ENCODE measurements around the gene RETSAT.

RETSAT gene

DNA sequence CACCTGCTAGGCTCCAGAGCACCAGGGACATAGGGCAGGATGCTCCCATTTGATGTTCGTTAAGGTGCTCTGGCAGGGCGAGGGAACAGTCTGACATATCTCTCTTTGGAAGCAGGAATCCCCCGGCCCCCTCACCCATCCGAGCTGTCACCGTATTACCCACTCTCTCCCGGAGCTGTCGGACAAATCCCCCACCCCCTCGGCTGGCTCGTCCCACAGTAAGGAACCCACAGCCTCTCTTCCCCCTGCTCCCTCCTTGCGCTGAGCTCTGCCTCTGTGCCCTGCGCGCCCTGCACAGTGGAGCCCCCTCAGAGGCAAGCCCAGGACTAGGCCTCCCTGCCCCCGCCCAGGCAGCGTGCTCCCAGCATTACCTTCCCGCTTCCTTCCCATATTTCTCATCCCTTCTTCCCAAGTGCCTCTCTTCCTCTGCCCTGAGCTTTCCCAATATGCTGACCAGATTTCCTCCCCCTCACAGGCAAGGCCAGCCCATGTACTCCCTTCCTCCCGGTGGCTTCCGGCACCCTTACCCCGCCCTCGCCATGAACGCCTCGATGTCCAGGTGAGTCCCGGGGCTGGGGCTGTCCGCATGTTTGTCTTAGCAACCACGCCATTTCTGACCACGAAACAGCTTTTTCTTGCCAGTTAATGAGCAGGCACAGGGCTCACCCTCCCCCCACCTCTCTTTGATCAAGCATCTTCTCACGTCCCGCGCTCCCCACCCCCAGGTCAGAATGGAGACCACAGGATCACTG lies 50.4 kb downstream of the RETSAT start:
- no peak for DNase-seq

DNA sequence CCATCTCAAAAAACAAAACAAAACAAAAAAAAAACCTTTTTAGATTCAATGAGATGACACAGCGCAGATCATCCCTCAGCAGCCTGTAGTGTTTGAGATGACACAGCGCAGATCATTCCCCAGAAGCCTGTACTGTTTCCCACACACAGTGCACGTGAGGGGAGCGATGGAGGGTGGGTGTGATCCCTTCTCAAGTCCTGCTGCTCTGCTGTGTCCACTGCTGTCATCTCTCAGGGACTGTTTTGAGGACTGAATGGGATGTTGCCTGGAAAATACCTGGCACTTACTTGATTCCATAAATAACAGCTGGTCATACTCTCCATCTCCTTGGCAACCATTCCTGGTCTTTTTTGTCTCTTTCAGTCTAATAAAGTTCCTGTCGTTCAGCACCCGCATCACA lies 52.2 kb downstream of the RETSAT start:
- no peak for DNase-seq
